Mucosa of gallbladder (tissue), 1 donor: Measurements from ENCODE around the gene UCHL5. TPM values are rescaled to one million over a fixed set of nuclear protein-coding genes. Genes with fewer than 3 reads are reported as not detected.
"Not testable (repeated sequence)": the region's sequence is repeated elsewhere in the genome, so short reads cannot be mapped to it uniquely, and the experiment has no call there.

Experiments used
- DNase-seq: peaks from one replicate; pipeline ENCODE4 v3.0.0-alpha.2; 2020; ENCODE audit warnings: low spot score
- total RNA-seq: library from RNA; stranded (reverse); gene quantifications from one replicate; pipeline ENCODE4 v1.2.1, GENCODE V29; 2021
- donor health status: DM: no; HTN: no; CAD: no.

UCHL5 gene
- total RNA-seq, 1 donor from 2014 or later, result 20.7 TPM

DNA sequence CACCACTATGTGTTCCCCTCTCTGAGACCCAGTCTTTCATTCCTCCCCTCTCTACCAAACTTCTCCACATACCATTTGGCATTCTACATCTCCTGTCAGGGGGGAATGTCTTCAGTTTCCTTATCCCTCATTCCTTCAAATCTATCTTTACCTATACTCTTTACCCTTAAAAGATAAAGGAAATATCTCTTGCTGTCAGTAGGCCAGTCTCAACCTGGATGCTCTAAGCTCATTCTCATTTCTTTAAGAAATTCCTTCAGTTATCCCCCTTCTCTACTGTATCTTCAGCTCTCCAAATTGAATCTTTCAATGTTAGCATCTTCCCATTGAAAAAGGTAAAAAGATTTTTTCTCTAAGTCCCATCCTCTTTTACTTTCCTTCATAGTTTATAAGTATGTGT lies 6.8 kb upstream of the UCHL5 start:
- no peak for DNase-seq

GRCh38 chr1:193062698-193063463 lies 3.7 kb upstream of the UCHL5 start:
- DNase-seq, result no peak

- DNase-seq, result no peak
Measured at GRCh38 chr1:193060938-193061337, 1.8 kb upstream of the UCHL5 start.

GRCh38 chr1:193060406-193060805 lies 1.2 kb upstream of the UCHL5 start:
- no peak for DNase-seq

GRCh38 chr1:193060115-193060403 lies 899 bp upstream of the UCHL5 start:
- DNase-seq, result no peak

DNA sequence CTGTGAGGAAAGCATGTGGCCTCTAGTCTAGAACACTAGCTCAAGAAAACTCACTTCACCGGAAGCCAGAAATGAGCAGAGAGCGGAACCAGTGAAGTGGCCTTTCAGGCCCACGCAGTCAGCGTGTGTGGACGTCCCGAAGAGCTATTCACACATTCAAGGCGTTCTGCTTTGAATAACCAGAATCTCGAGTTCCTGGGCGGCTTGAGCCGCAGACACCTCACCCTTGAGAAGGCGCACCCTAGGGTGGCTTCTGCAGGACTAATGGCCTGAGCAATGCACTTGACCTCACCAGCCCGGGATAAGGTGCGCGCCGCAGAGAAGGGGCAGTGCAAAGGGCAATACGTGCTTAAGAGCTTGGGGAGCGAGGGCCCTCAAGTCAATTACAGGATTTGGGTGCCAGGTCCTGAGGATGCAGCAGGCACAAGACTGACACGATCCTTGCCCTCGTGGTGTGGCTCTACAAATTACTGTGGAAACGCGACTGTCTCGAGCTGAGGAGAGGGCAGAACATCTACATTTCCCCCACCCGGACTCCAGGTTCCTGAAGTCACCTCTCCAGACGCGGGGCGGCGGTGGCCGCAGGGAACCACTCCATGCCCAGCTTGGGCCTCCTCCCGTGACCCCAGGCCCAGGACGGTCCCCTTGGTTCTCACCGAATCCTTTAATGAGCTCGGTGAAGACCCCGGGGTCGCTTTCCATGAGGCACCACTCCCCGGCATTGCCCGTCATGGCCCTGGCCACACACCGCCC lies 455 bp downstream of the UCHL5 start:
- peak; percentile 14 for DNase-seq

DNA sequence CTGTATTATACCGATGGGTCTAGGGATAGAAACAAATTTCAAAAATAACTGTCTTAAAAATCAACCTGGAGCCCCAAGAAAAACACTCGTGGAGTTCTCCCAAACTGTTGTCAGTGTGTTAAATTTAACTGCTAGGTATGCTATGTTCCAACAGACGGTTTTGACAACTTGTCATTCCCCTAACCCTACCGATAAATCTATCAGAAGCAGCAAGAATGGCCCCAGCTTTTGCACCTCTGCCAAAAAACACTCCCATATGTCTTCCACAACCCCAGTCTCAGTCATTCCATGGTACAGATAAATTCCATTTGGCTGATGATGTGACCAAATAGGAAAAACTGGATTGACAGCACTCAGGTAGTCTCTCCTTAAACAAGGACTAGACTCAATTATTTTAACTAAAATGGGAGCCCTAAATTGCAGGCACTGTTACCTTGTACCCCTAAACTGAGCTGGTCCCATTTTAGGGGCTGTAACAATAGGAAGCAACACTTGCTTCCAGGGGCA lies 4.9 kb downstream of the UCHL5 start:
- no peak for DNase-seq

- DNase-seq, result not testable (repeated sequence)
Measured at GRCh38 chr1:193048913-193049312, 10.2 kb downstream of the UCHL5 start.

DNA sequence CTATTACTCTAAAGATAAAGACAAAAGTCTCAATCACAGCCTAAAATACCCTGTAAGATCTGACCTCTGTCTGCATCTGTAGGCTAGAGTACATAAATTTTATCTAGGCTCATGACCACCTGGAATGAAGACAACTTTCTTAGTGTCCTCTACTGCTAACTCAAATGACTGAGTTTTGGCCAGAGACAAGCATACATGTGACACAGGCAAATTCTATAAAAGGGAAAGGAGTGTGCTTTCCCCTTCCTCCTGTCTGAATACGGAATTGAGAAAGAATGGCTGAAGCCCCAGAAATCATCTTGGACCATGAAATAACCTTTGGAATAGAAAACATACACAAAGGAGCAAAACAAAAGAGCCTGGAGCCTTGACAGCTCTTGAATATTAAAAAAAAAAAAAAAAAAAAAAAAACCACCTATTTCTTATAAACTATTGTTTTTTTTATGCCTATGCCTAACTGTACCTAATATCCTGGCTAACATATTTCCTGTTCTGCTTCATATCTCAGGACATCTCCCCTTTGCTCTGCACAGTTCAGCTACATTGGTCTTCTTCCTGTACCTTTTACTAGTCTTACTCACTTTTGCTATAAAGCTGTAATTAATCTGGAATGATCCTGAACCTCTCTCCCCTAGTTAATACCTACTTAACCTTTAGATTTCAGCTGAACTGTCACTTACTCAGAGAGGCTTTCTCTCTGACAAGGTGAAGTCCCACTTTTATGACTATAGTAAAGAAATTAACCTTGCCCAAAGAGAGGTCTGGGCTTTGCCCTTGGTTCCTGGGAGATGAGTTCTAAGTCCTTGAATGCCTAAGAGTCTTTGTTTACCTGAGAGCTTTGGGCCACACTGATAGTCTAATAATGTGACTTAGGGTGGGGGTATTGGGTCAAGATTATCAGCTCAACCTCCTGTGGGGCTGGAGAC lies 16.1 kb downstream of the UCHL5 start:
- no peak for DNase-seq

GRCh38 chr1:193040011-193040410 lies 19.1 kb downstream of the UCHL5 start:
- DNase-seq, result no peak

- DNase-seq, result no peak
Measured at GRCh38 chr1:193036337-193037047, 22.7 kb downstream of the UCHL5 start.

GRCh38 chr1:193033610-193034009 lies 25.6 kb downstream of the UCHL5 start:
- no peak for DNase-seq

DNA sequence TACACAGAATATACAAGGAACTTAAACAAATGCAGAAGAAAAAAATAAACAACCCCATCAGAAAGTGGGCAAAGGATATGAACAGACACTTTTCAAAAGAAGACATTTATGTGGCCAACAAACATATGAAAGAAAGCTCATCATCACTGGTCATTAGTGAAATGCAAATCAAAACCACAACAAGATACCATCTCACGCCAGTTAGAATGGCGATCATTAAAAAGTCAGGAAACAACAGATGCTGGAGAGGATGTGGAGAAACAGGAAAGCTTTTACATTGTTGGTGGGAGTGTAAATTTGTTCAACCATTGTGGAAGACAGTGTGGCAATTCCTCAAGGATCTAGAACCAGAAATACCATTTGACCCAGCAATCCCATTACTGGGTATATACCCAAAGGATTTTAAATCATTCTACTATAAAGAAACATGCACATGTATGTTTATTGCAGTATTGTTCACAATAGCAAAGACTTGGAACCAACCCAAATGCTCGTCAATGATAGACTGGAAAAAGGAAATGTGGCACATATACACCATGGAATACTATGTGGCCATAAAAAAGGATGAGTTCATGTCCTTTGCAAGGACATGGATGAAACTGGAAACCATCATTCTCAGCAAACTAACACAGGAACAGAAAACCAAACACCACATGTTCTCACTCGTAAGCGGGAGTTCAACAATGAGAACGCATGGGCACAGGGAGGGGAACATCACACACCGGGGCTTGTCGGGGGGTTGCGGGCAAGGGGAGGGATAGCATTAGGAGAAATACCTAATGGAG lies 26.3 kb downstream of the UCHL5 start:
- DNase-seq, result not testable (repeated sequence)

GRCh38 chr1:193031431-193031830 lies 27.7 kb downstream of the UCHL5 start:
- DNase-seq, result no peak

GRCh38 chr1:193030280-193030679 lies 28.9 kb downstream of the UCHL5 start:
- no peak for DNase-seq

GRCh38 chr1:193025218-193025617 lies 33.9 kb downstream of the UCHL5 start:
- no peak for DNase-seq

DNA sequence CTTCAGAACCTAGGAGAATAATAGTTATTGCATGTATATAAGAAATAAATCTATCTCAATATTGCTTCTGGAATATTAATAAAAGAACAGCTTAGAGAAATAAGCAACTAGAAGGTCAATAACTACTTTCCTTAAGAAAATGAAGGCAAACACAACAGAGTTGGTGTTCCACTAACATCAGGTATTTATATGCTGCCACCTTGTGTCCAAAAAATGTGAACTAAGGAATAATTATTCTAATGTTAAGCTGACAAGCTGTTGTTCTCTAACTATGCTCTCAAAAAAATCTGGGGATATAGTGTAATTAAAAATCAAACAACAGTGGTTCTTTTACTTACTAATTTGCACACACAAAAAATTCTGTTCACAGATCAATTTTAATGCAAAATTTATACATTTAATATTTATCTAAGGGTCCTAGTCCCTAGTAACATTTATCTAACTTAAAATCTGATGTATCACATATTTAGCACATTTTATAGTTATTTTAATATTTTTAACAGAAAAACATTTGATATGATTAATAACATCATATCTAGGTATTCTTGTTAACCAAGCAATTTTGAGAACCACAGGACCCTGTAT lies 39.6 kb downstream of the UCHL5 start:
- no peak for DNase-seq

DNA sequence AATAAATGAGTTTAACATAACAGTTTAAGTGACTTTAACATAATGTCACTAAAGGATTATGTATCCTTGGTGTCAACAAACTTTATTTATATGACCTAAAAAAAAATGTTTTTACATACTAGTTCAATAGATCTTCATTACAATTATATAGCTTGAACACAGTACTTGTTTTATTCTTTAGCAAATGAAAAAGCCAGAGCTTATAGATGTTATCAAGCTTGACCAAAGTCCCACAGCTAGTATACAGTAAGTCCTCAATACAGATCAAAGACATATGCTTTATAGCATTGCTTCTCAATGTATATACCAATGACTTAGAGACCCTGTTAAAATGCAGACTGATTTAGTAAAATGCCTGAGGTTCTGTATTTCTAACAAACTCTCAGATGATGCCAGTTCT lies 42.4 kb downstream of the UCHL5 start:
- DNase-seq, result no peak

DNA sequence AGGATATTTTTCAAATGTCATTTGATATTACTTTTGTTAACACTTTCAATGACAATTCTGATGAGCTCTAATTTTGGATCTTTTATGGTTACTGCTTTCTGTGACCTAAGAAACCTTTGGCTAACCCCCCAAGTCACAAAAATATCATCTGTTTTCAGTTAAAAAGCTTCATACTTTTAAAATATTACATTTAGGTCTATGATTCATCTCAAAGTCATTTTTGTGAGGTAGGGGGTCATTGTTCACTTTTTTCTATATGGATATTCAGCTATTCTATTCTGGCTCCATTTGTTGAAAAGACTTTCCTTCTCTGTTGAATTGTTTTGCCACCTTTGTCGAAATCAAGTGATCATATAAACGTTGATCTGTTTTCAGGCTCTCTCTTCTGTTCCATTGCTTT lies 44.8 kb downstream of the UCHL5 start:
- DNase-seq, result no peak

GRCh38 chr1:193013707-193014106 lies 45.5 kb downstream of the UCHL5 start:
- no peak for DNase-seq
